Activated CD8-positive, alpha-beta memory T cell treated with anti-CD3 and anti-CD28 coated beads for 4 hours (primary cell): ENCODE results near the gene RPEL1.

ENCODE experiments used
- DNase-seq, 2 donors: peaks; one replicate each; pipeline ENCODE4 v3.0.0-alpha.2; 2020; ENCODE audit warnings: low read depth in 2 of 2

Gene RPEL1

DNA sequence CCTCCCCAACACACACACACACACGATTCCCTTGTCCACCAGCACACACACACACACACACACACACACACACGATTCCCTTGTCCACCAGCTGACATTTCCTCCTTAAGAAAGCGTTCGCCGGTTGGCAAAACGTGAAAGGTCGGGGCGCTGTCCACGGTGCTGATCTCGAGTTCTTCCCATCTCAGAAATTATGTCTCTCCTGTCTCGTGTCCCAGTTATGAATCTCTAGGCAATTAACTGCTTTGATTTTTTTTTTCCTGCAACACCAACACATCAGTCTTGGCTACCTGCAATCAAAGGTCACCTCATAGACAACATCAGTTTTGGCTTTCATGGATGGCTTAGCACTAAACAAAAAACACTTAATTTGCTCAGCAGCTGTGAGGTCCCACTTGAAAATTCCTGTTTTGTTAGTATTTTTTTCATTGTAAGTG is 33.2 kb downstream of the RPEL1 start:
- DNase-seq: no peak

DNA sequence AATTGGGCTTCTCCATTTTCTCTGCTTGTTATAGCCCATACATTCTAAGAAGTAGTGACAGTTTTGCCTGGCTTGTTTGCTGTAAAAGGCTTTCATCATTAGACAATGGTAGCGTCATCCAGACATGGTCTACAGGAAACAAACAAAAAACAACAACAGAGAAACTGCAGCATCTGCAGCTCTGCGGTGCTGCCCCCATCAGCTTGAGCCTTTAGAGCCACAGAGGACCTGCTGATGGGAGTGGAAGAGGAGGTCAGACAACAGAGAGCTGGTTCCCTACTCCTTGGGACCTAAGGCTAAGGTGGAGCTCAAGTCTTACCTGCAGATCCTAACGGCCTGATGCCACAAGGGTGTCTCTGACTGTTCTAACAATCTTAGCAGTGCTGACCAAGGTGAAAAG is 34.3 kb downstream of the RPEL1 start:
- DNase-seq: no peak

DNA sequence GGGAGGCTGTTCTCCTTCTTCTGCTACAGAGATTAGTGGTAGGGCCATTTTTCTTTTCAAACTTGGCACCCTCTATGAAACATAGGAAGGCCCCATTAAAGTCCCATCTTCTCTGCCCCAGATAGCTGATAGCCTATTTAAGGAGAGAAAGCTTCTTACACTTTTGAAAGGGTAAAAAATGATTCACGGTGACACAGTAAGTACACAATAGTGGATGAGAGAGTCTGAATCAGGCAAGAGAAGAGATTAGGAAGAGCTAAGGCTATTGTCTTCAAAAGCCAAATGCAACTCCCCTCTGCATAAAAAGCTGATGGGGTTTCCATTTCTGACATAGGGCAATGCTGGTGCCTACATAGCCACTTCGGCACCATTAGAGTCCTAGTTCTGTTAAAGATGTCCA is 34.8 kb downstream of the RPEL1 start:
- no peak for DNase-seq

DNA sequence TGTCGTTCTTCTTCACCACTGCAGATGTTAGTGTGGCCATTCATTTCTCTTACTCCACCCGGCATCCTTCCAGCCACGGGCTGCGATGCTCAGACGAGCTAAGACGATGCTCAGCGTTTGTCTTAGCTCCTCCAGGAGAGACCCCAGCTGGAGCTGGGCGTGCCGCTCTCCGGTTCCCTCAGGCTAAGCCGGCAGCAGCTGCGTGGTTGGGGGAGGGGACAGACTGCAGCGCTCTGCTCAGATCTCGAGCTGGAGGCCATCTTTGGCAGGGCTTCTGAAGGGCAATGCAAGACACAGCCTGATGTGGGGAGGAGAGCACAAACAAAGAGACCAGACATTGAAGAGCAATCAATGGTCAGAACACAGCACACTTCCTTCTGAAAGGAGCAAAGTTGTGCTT is 36.1 kb downstream of the RPEL1 start:
- no peak for DNase-seq

DNA sequence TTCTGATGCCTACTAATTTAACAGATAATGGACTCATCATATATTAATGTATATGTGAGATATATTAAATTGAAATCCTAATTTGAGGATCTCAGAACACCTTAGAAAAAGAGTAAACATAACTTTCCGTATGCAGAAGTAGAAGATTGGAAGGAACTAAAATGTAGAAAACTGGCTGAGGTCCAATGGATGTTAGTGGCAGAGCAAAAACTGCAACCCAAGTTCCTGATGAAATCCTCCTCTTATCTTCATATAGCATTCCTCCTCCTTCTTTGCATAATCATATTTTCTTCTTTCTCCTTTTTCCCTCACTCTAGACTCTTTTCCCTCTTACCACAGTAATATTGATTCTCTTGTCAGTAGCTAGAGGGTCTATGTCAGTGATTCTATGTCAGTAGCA is 37.3 kb downstream of the RPEL1 start:
- DNase-seq: no peak

DNA sequence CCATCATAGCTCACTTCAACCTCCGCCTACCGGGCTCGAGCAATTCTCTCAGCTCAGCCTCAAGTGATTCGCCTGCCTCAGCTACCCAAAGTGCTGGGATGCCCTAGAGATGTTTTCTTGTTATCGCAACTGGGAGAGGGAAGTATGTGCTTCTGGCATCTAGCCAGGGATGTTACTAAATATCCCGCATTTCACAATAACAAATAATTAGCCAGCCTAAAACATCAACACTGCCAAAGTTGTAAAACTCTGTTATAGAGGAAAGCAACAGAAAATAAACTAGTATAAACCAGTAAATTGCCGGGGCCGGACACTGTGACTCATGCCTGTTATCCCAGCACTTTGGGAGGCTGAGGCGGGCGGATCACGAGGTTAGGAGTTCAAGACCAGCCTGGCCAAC is 38.5 kb downstream of the RPEL1 start:
- no peak for DNase-seq

DNA sequence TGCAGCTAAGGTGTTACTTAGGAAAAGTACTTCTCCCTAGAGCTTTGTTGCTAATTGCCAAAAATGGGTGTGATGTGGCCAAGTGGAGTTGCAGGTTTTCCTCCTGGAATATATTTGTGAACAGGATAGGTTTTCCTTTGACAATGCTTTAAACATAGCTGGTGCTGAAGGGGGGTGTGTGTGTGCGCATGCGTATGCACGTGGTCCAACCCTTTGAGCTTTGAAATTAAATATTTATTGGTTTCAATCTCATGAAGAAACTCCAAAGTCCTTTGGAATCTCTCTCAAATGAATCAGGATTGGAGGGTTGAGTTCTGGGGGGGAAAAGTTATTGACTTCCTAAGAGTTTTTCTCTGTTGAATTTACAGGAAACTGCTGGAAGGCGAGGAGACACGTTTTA is 42.3 kb downstream of the RPEL1 start:
- DNase-seq: no peak

DNA sequence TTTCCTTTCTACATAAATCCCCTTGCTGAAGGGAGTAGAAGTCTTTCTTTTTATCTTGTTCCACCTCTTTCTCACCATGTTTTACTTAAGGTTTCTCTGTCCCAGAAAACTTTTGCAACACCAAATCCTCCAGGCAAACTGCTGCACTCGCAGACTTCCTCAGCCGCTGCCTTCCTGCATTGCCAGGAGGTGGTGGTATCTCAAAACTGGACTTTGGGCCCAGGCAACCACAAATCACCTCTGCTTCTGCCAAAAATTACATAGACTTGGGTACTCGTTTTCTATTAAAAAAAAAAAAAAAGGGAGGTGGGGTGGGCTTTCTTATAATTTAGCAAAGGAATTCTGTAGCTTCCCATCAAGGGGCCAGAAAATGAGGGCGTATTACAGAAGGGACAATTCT is 45.9 kb downstream of the RPEL1 start:
- DNase-seq: no peak

DNA sequence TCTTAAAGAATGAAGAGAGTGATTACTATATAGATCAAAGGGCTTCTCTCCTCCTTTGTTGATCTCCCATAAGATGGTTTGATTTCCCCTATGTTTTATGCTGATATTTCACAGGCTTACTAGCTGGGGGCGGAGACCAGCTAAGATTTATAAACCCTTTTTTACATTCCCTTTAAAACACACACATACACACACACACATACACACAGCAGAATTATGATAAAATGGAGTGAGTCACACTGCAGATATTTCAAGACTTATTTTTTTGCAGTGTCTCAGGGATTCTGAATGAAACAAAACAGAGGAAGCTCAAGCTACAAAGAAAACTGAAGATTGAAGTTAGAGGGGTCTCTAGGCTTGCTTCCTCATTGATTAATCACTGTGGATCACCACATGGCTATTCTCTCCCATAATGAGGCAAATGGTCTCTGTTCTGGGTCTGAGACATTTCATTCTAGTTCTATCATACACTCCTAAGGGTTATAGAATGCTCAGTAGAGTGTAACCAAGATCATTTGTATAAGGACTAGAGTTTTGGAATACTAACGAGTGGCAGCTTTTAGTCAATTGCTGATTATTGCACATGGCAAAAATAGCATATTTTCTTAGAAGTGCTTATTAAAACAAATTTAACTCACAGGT is 49.8 kb downstream of the RPEL1 start:
- no peak for DNase-seq
